Mesenchymal stem cell (in vitro differentiated cells and primary cell): ENCODE results near the gene ZNF839.

Experiments used
- DNase-seq: peaks from one replicate; pipeline ENCODE4 v3.0.0-alpha.2; 2013
- H2AFZ ChIP-seq: one replicate; pipeline ENCODE4 v1.6.1; 2013; ENCODE audit warnings: low read depth, mild to moderate bottlenecking, control low read depth, inconsistent platforms, low read length, moderate library complexity
- H2AK5ac ChIP-seq: 2 replicates; pipeline ENCODE4 v1.6.1; 2013; ENCODE audit warnings: low read length, moderate library complexity, mild to moderate bottlenecking, inconsistent platforms; ENCODE audit not compliant: severe bottlenecking
- H2BK120ac ChIP-seq: one replicate; pipeline ENCODE4 v1.6.1; 2013; ENCODE audit warnings: low read depth, mild to moderate bottlenecking, inconsistent platforms, low read length, moderate library complexity
- H2BK12ac ChIP-seq, 2 experiments: one replicate each; pipeline ENCODE4 v1.6.1; 2013; ENCODE audit warnings: inconsistent platforms in 2 of 2, low read length in 2 of 2, mild to moderate bottlenecking in 2 of 2, moderate library complexity in 2 of 2, control low read depth in 1 of 2
- H2BK15ac ChIP-seq: one replicate; pipeline ENCODE4 v1.6.1; 2013; ENCODE audit warnings: mild to moderate bottlenecking, low read depth, inconsistent platforms; ENCODE audit not compliant: poor library complexity, severe bottlenecking
- H2BK5ac ChIP-seq: 2 replicates; pipeline ENCODE4 v1.6.1; 2013; ENCODE audit warnings: low read depth, mild to moderate bottlenecking, low read length, control low read depth, inconsistent platforms; ENCODE audit not compliant: poor library complexity, severe bottlenecking
- H3K14ac ChIP-seq, 2 experiments: one replicate each; pipeline ENCODE4 v1.6.1; 2013; ENCODE audit warnings: inconsistent platforms in 2 of 2, low read length in 2 of 2, control low read depth in 1 of 2, mild to moderate bottlenecking in 1 of 2, moderate library complexity in 1 of 2
- H3K18ac ChIP-seq, 2 experiments: one replicate each; pipeline ENCODE4 v1.6.1; 2013; ENCODE audit warnings: inconsistent platforms in 2 of 2, low read length in 2 of 2, control low read depth in 1 of 2, low read depth in 1 of 2, mild to moderate bottlenecking in 1 of 2
- H3K23ac ChIP-seq, 2 experiments: one replicate each; pipeline ENCODE4 v1.6.1; 2013; ENCODE audit warnings: inconsistent platforms in 2 of 2, low read length in 2 of 2, mild to moderate bottlenecking in 2 of 2, moderate library complexity in 2 of 2, control low read depth in 1 of 2
- H3K27ac ChIP-seq: 2 replicates; pipeline ENCODE4 v1.5.1; 2013; ENCODE audit warnings: mild to moderate bottlenecking, moderate library complexity, low read length, control low read depth, inconsistent platforms; ENCODE audit not compliant: poor library complexity, severe bottlenecking
- H3K27me3 ChIP-seq, 2 experiments: 2 replicates each; pipeline versions ENCODE4 v1.6.1 to v1.7.0; 2013; ENCODE audit warnings: low read length in 2 of 2, mild to moderate bottlenecking in 2 of 2, moderate library complexity in 2 of 2, control low read depth in 1 of 2, inconsistent platforms in 1 of 2; ENCODE audit not compliant: control insufficient read depth in 1 of 2, insufficient read depth in 1 of 2
- H3K36me3 ChIP-seq, 2 experiments: 2 replicates each; pipeline versions ENCODE4 v1.6.1 to v1.7.0; 2013; ENCODE audit warnings: low read length in 2 of 2, control low read depth in 1 of 2, inconsistent platforms in 1 of 2, low read depth in 1 of 2, mild to moderate bottlenecking in 1 of 2; ENCODE audit not compliant: insufficient read depth in 2 of 2, control insufficient read depth in 1 of 2
- H3K4ac ChIP-seq, 2 experiments: one replicate each; pipeline ENCODE4 v1.6.1; 2013; ENCODE audit warnings: inconsistent platforms in 2 of 2, low read length in 2 of 2, mild to moderate bottlenecking in 2 of 2, moderate library complexity in 2 of 2, control low read depth in 1 of 2, low read depth in 1 of 2
- H3K4me1 ChIP-seq: 2 replicates; pipeline ENCODE4 v1.6.1; 2013; ENCODE audit warnings: low read depth, low read length, control low read depth; ENCODE audit not compliant: control insufficient read depth, insufficient read depth
- H3K4me2 ChIP-seq: 2 replicates; pipeline ENCODE4 v1.6.1; 2013; ENCODE audit warnings: low read length, mild to moderate bottlenecking, inconsistent platforms; ENCODE audit not compliant: poor library complexity, severe bottlenecking
- H3K4me3 ChIP-seq, 2 experiments: 2 replicates each; pipeline versions ENCODE4 v1.5.1 to v1.7.0; 2013; ENCODE audit warnings: low read length in 2 of 2, mild to moderate bottlenecking in 2 of 2, control low read depth in 1 of 2, low read depth in 1 of 2; ENCODE audit not compliant: insufficient read depth in 1 of 2
- H3K79me1 ChIP-seq: replicated peaks from 2 replicates; pipeline ENCODE4 v1.6.1; 2013; ENCODE audit warnings: mild to moderate bottlenecking, control low read depth, low read length, inconsistent platforms; ENCODE audit not compliant: poor library complexity, severe bottlenecking
- H3K9ac ChIP-seq: 2 replicates; pipeline ENCODE4 v1.7.0; 2013; ENCODE audit warnings: mild to moderate bottlenecking, low read length, moderate library complexity
- H3K9me3 ChIP-seq: 2 replicates; pipeline ENCODE4 v1.7.0; 2013; ENCODE audit warnings: mild to moderate bottlenecking, low read length; ENCODE audit not compliant: control insufficient read depth
- H4K8ac ChIP-seq: one replicate; pipeline ENCODE4 v1.6.1; 2013; ENCODE audit warnings: inconsistent platforms, mild to moderate bottlenecking, low read length, moderate library complexity
- H4K91ac ChIP-seq: one replicate; pipeline ENCODE4 v1.6.1; 2013; ENCODE audit warnings: mild to moderate bottlenecking, low read length, inconsistent platforms
- WGBS: methylation state at CpG from one replicate; pipeline ENCODE4 v1.1.7; 2013; ENCODE audit warnings: mixed read lengths; 5-methylcytosine and 5-hydroxymethylcytosine counted together

ZNF839 gene

GRCh38 chr14:102341566-102341965 is 22.0 kb downstream of the ZNF839 start:
- H3K9me3 ChIP-seq: no peaks in the 10 kb centered on the region
- H3K27ac ChIP-seq: no peak overlapping the region
- no peak overlapping the region for H3K14ac ChIP-seq
- H3K4me1 ChIP-seq: no peaks in the 10 kb centered on the region
- H4K91ac ChIP-seq: no peak overlapping the region
- 92% methylated on average over 8 of the region's 8 CpGs for WGBS
- H3K4me2 ChIP-seq: no peak overlapping the region
- H2AFZ ChIP-seq: no peak overlapping the region
- no peak overlapping the region for H3K23ac ChIP-seq
- no peak overlapping the region for H3K4me3 ChIP-seq
- no peak overlapping the region for H3K4ac ChIP-seq
- H3K27me3 ChIP-seq: no peaks in the 10 kb centered on the region
- no peak overlapping the region for H2AK5ac ChIP-seq
- H3K79me1 ChIP-seq: peaks cover 4% of the 10 kb centered on the region
- no peak overlapping the region for H3K9ac ChIP-seq
- no peak overlapping the region for H3K18ac ChIP-seq
- H4K8ac ChIP-seq: no peak overlapping the region
- no peak overlapping the region for H2BK5ac ChIP-seq
- no peak overlapping the region for H2BK15ac ChIP-seq
- H2BK120ac ChIP-seq: no peak overlapping the region
- DNase-seq: no peak
- peaks cover 74 to 78% of the 10 kb centered on the region in 2 experiments for H3K36me3 ChIP-seq
- no peak overlapping the region for H2BK12ac ChIP-seq

GRCh38 chr14:102342238-102342637 is 22.7 kb downstream of the ZNF839 start:
- DNase-seq: no peak
- Histone ChIP-seq H3K23ac (no peak overlapping the region), H2AFZ (no peak overlapping the region), H3K14ac (no peak overlapping the region), H4K8ac (no peak overlapping the region), H2AK5ac (no peak overlapping the region), H3K4me3 (no peak overlapping the region), H3K18ac (no peak overlapping the region), H2BK15ac (no peak overlapping the region), H2BK120ac (no peak overlapping the region), H3K27ac (no peak overlapping the region), H3K4ac (no peak overlapping the region), H3K4me2 (no peak overlapping the region), H3K79me1 (peaks cover 4% of the 10 kb centered on the region), H4K91ac (no peak overlapping the region), H3K9ac (no peak overlapping the region), H3K27me3 (no peaks in the 10 kb centered on the region), H3K4me1 (no peaks in the 10 kb centered on the region), H3K36me3 (peaks cover 72 to 75% of the 10 kb centered on the region in 2 experiments), H2BK5ac (no peak overlapping the region), H2BK12ac (no peak overlapping the region), H3K9me3 (no peaks in the 10 kb centered on the region)
- 97% methylated on average over 3 of the region's 5 CpGs for WGBS

GRCh38 chr14:102344084-102344483 is 24.5 kb downstream of the ZNF839 start:
- Histone ChIP-seq H3K9ac (no peak overlapping the region), H4K8ac (peak overlapping the region; percentile 28), H3K4me1 (no peaks in the 10 kb centered on the region), H3K14ac (no peak overlapping the region), H3K4me3 (no peak overlapping the region), H2BK15ac (no peak overlapping the region), H2BK120ac (no peak overlapping the region), H3K79me1 (peaks cover 3% of the 10 kb centered on the region), H3K4me2 (no peak overlapping the region), H4K91ac (no peak overlapping the region), H2AK5ac (no peak overlapping the region), H2AFZ (no peak overlapping the region), H2BK12ac (no peak overlapping the region), H3K23ac (no peak overlapping the region), H3K36me3 (peaks cover 73 to 79% of the 10 kb centered on the region in 2 experiments), H3K18ac (no peak overlapping the region), H3K4ac (no peak overlapping the region), H3K27me3 (no peaks in the 10 kb centered on the region), H2BK5ac (no peak overlapping the region), H3K27ac (no peak overlapping the region), H3K9me3 (no peaks in the 10 kb centered on the region)
- no peak for DNase-seq
- WGBS: 98% methylated on average over 6 of the region's 7 CpGs

- DNase-seq: no peak
- H3K14ac ChIP-seq: no peak overlapping the region
- no peak overlapping the region for H2BK12ac ChIP-seq
- WGBS: over 99% methylated on average over 5 of the region's 5 CpGs
- H4K91ac ChIP-seq: no peak overlapping the region
- H2BK5ac ChIP-seq: no peak overlapping the region
- H4K8ac ChIP-seq: no peak overlapping the region
- no peak overlapping the region for H3K4ac ChIP-seq
- H2BK120ac ChIP-seq: no peak overlapping the region
- H2AK5ac ChIP-seq: no peak overlapping the region
- H3K27me3 ChIP-seq: no peaks in the 10 kb centered on the region
- no peaks in the 10 kb centered on the region for H3K9me3 ChIP-seq
- no peak overlapping the region for H3K4me3 ChIP-seq
- no peaks in the 10 kb centered on the region for H3K4me1 ChIP-seq
- H3K79me1 ChIP-seq: peaks cover 3% of the 10 kb centered on the region
- H3K9ac ChIP-seq: no peak overlapping the region
- H3K23ac ChIP-seq: no peak overlapping the region
- no peak overlapping the region for H2AFZ ChIP-seq
- H2BK15ac ChIP-seq: no peak overlapping the region
- H3K27ac ChIP-seq: no peak overlapping the region
- H3K18ac ChIP-seq: no peak overlapping the region
- no peak overlapping the region for H3K4me2 ChIP-seq
- H3K36me3 ChIP-seq: peaks cover 69 to 80% of the 10 kb centered on the region in 2 experiments
Measured at GRCh38 chr14:102344485-102344884, 24.9 kb downstream of the ZNF839 start.
